ENCODE results near the gene TBC1D22A.

The TBC1D22A gene

DNA sequence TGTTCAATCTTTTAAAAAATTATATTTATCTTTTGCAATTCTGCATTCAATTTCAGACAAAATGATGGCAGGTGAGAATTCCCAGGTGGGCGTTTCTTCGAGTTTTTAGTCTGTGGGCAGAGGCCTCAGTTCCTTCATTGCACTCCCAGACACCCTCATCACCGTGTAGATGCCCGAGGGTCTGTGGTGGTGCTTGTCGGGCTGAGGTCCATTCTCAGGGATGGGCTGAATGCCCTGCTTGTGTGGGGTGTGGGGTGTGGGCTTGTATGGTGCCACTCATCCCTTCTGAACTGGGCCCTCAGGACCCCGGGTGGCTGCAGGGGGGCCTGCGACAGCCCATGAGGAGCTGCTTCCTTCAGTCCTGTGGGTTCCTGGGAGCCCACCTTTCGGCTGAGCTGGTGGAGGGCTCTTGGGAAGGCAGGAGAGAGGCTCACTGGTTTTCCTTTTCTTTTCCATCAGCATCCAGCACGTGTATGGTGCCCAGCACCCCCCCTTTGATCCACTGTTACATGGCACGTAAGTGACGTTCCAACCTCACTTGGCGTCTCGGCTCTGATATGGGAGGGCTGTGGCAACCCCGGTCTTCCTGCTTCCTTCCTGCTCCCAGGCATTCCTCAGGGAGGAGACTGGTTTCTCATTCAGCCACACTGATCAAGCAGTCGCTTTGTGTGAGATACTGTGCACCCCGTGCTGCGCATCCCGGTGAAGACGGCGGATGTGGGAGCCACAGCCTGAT lies 29.8 kb downstream of the TBC1D22A start:
- no peak for TF ChIP-seq CTCF (IDR thresholded peaks at IDR 0.05)

DNA sequence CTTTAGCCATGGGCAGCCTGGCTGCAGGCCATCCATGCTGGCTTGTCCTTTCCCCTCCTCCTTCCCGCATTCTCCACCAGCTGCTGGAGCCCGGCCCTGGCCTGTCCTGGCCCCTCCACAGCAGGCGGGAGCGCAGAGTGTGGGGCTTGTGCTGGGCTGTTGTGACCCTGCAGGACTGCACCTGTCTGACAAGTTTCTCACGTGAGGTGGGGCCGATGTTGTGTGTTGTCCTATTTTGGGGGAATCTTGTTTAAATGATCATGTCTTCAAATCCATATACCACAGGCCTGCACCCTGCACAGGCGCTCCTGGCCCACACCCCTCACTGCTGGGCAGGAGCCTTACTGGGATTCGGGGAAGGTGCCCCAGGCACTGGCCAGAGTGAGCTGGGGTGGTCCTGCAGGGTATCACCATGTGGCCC lies 30.4 kb downstream of the TBC1D22A start:
- TF ChIP-seq CTCF (IDR thresholded peaks at IDR 0.05): no peak

DNA sequence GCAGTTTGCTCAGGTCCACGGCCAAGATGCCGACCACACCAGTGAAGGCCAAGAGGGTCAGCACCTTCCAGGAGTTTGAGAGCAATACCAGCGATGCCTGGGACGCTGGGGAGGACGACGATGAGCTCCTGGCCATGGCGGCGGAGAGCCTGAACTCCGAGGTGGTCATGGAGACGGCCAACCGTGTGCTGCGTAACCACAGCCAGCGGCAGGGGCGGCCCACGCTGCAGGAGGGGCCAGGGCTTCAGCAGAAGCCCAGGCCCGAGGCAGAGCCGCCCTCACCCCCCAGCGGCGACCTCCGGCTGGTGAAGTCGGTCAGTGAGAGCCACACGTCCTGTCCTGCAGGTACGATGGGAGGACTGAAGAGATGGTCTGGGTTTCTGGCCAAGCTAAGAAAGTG lies 31.0 kb downstream of the TBC1D22A start:
- no peak for TF ChIP-seq CTCF (IDR thresholded peaks at IDR 0.05)

GRCh38 chr22:46794067-46794466 lies 31.6 kb downstream of the TBC1D22A start:
- no peak for TF ChIP-seq CTCF (IDR thresholded peaks at IDR 0.05)

GRCh38 chr22:46794491-46794890 lies 32.0 kb downstream of the TBC1D22A start:
- no peak for TF ChIP-seq CTCF (IDR thresholded peaks at IDR 0.05)

GRCh38 chr22:46795140-46795539 lies 32.7 kb downstream of the TBC1D22A start:
- TF ChIP-seq CTCF (IDR thresholded peaks at IDR 0.05): no peak

DNA sequence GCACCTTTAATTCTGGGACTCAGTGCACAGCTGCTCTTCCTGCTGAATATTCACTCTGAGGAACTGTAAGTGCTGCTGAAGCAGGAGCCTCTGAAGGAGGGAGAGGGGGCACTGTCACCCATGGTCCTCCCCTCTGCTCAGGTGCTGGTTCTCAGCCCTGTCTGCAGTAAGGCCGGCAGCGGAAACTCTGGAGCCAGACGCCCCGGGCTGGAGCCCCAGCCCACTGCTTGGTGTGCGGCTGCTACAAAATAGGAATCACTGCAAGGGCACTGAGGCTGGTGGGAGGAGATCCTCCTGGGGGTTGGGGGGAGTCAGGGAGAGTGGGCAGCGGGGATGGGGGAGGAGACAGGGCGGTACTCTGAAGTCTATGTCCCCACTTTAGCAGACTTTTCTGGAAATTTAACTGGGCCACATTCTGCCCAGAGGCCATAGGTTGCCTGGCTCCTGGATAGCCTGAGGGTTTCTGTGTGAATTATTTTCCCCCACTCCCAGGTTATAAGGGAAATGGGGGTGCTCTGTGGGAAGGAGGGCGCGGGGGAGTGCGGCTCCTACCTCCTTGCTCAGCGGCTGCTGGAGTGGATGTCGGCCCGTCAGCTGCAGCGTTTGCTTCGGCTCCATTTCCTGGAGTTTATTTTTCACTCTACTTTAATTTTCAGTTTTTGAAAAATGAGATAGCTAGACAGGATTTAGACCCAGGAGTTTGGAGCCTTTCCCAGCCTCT lies 33.6 kb downstream of the TBC1D22A start:
- TF ChIP-seq CTCF (IDR thresholded peaks at IDR 0.05): no peak
